ENCODE results near the gene HERC6.

The HERC6 gene

GRCh38 chr4:88352062-88352740 lies 26.5 kb upstream of the HERC6 start:
- Histone ChIP-seq H3K4me3 (ENCODE audit: low read depth, low read length) (no peak overlapping the region), H3K4me1 (ENCODE audit: control insufficient read depth, insufficient read depth, low read length) (no peaks in the 10 kb centered on the region), H3K9me3 (ENCODE audit: control insufficient read depth, insufficient read depth, low read depth, low read length) (no peaks in the 10 kb centered on the region), H3K27ac (ENCODE audit: extremely low read depth, low read depth, low read length) (no peak overlapping the region), H3K36me3 (ENCODE audit: control insufficient read depth in 2 of 2, insufficient read depth in 1 of 2, low read length in 2 of 2) (no peaks in the 10 kb centered on the region)
- POLR2A ChIA-PET, result interaction anchor here (0.6 kb wide), 1 partner anchor 97 kb away, joined by 3 read pairs; no protein-coding TSS in a partner anchor
- CTCF ChIA-PET, result interaction anchor here (1.5 kb wide), 1 partner anchor 163 kb away, joined by 5 read pairs; no protein-coding TSS in a partner anchor
- no peak for TF ChIP-seq ZBTB21 (tag by site-specific recombination; IDR thresholded peaks at IDR 0.05)
- no peak for TF ChIP-seq ZNF561 (tag by site-specific recombination; IDR thresholded peaks at IDR 0.05; ENCODE audit: borderline replicate concordance)
- no peak for TF ChIP-seq ZNF121 (tag by site-specific recombination; IDR thresholded peaks at IDR 0.05)
- no peak for TF ChIP-seq GFI1B (tag by site-specific recombination; IDR thresholded peaks at IDR 0.05)
- no peak for TF ChIP-seq ZSCAN4 (tag by site-specific recombination; IDR thresholded peaks at IDR 0.05)
- TF ChIP-seq AEBP2 (tag by site-specific recombination; IDR thresholded peaks at IDR 0.05; ENCODE audit: borderline replicate concordance), result no peak
- TF ChIP-seq ZNF473 (tag by site-specific recombination; IDR thresholded peaks at IDR 0.05), result no peak
- TF ChIP-seq ZNF394 (tag by site-specific recombination; IDR thresholded peaks at IDR 0.05; ENCODE audit: borderline replicate concordance), result no peak
- TF ChIP-seq ZFP41 (tag by site-specific recombination; IDR thresholded peaks at IDR 0.05; ENCODE audit: borderline replicate concordance), result no peak
- no peak for TF ChIP-seq FEZF1 (tag by site-specific recombination; IDR thresholded peaks at IDR 0.05)
- TF ChIP-seq ZBTB26 (tag by site-specific recombination; optimal IDR thresholded peaks at IDR 0.05), result no peak
- no peak for TF ChIP-seq ZNF391 (tag by site-specific recombination; IDR thresholded peaks at IDR 0.05; ENCODE audit: borderline replicate concordance, low read depth)
- no peak for TF ChIP-seq ZNF639 (tag by site-specific recombination; IDR thresholded peaks at IDR 0.05)
- TF ChIP-seq ZSCAN23 (tag by site-specific recombination; IDR thresholded peaks at IDR 0.05), result no peak
- no peak for TF ChIP-seq ZNF449 (tag by site-specific recombination; IDR thresholded peaks at IDR 0.05)
- no peak for TF ChIP-seq PRDM10 (tag by site-specific recombination; IDR thresholded peaks at IDR 0.05)
- no peak for TF ChIP-seq ZNF175 (tag by site-specific recombination; IDR thresholded peaks at IDR 0.05)
- no peak for TF ChIP-seq ZNF530 (tag by site-specific recombination; IDR thresholded peaks at IDR 0.05; ENCODE audit: low read depth)

Data from HEK293 (cell line).